Trophoblast cell (in vitro differentiated cells and primary cell): ENCODE results near the gene COL5A1.

Experiments used
- DNase-seq, 2 donors: peaks; one replicate each; pipeline ENCODE4 v3.0.0-alpha.2; 2016
- H2AFZ ChIP-seq: 2 replicates; pipeline ENCODE4 v1.6.1; 2013; ENCODE audit warnings: low read length, moderate library complexity, mild to moderate bottlenecking; ENCODE audit not compliant: insufficient read depth, poor library complexity
- H2AK5ac ChIP-seq: 2 replicates; pipeline ENCODE4 v1.6.1; 2013; ENCODE audit warnings: mild to moderate bottlenecking, low read length
- H2BK120ac ChIP-seq: 2 replicates; pipeline ENCODE4 v1.6.1; 2013; ENCODE audit warnings: low read length, mild to moderate bottlenecking, moderate library complexity; ENCODE audit not compliant: insufficient read depth, poor library complexity
- H2BK12ac ChIP-seq: 2 replicates; pipeline ENCODE4 v1.6.1; 2013; ENCODE audit warnings: mild to moderate bottlenecking, low read length, moderate library complexity
- H2BK5ac ChIP-seq: 2 replicates; pipeline ENCODE4 v1.6.1; 2013; ENCODE audit warnings: low read length, low read depth, moderate library complexity, mild to moderate bottlenecking; ENCODE audit not compliant: poor library complexity
- H3K14ac ChIP-seq: 2 replicates; pipeline ENCODE4 v1.6.1; 2013; ENCODE audit warnings: mild to moderate bottlenecking, low read length
- H3K18ac ChIP-seq: 2 replicates; pipeline ENCODE4 v1.6.1; 2013; ENCODE audit warnings: mild to moderate bottlenecking, low read length
- H3K23ac ChIP-seq: 2 replicates; pipeline ENCODE4 v1.6.1; 2013; ENCODE audit warnings: low read length
- H3K27ac ChIP-seq: 2 replicates; pipeline ENCODE4 v1.5.1; 2013; ENCODE audit warnings: low read depth, mild to moderate bottlenecking, inconsistent platforms, low read length, moderate library complexity
- H3K27me3 ChIP-seq: 2 replicates; pipeline ENCODE4 v1.6.1; 2013; ENCODE audit warnings: inconsistent platforms, mild to moderate bottlenecking, low read length, moderate library complexity; ENCODE audit not compliant: insufficient read depth
- H3K36me3 ChIP-seq, 2 experiments: 1 replicate in 1 of 2; 2 replicates in 1 of 2; pipeline ENCODE4 v1.6.1; 2013; ENCODE audit warnings: low read length in 2 of 2, mild to moderate bottlenecking in 2 of 2, moderate library complexity in 1 of 2; ENCODE audit not compliant: insufficient read depth in 2 of 2, control insufficient read depth in 1 of 2
- H3K4ac ChIP-seq: 2 replicates; pipeline ENCODE4 v1.6.1; 2013; ENCODE audit warnings: low read depth, mild to moderate bottlenecking, low read length, moderate library complexity
- H3K4me1 ChIP-seq, 2 experiments: 1 replicate in 1 of 2; 2 replicates in 1 of 2; pipeline ENCODE4 v1.6.1; 2013; ENCODE audit warnings: low read length in 2 of 2, mild to moderate bottlenecking in 2 of 2, moderate library complexity in 1 of 2; ENCODE audit not compliant: insufficient read depth in 2 of 2, control insufficient read depth in 1 of 2
- H3K4me2 ChIP-seq: 2 replicates; pipeline ENCODE4 v1.6.1; 2013; ENCODE audit warnings: inconsistent platforms, mild to moderate bottlenecking, low read length, moderate library complexity
- H3K4me3 ChIP-seq: 2 replicates; pipeline ENCODE4 v1.5.1; 2013; ENCODE audit warnings: mild to moderate bottlenecking, low read depth, low read length, inconsistent platforms
- H3K79me1 ChIP-seq: one replicate; pipeline ENCODE4 v1.6.1; 2013; ENCODE audit warnings: low read length
- H3K79me2 ChIP-seq: 2 replicates; pipeline ENCODE4 v1.6.1; 2013; ENCODE audit warnings: low read length, mild to moderate bottlenecking; ENCODE audit not compliant: control insufficient read depth, insufficient read depth, poor library complexity
- H3K9ac ChIP-seq: 2 replicates; pipeline ENCODE4 v1.6.1; 2013; ENCODE audit warnings: mild to moderate bottlenecking, low read length
- H3K9me3 ChIP-seq: 2 replicates; pipeline ENCODE4 v1.6.1; 2013; ENCODE audit warnings: low read depth, mild to moderate bottlenecking, control low read depth, inconsistent platforms, low read length; ENCODE audit not compliant: insufficient read depth
- H4K12ac ChIP-seq: 2 replicates; pipeline ENCODE4 v1.6.1; 2013; ENCODE audit warnings: low read depth, mild to moderate bottlenecking, low read length, moderate library complexity
- H4K8ac ChIP-seq: 2 replicates; pipeline ENCODE4 v1.6.1; 2013; ENCODE audit warnings: low read depth, mild to moderate bottlenecking, low read length, moderate library complexity
- H4K91ac ChIP-seq: one replicate; pipeline ENCODE4 v1.6.1; 2013; ENCODE audit warnings: low read depth, mild to moderate bottlenecking, low read length, moderate library complexity
- WGBS: extraction: QIAGEN DNeasy Blood & Tissue Kit; methylation state at CpG from one replicate; pipeline ENCODE4 v1.1.7; 2013; ENCODE audit warnings: missing lambda C conversion rate; ENCODE audit not compliant: insufficient read length, insufficient coverage; ENCODE audit errors: extremely low coverage; 5-methylcytosine and 5-hydroxymethylcytosine counted together

COL5A1 gene

GRCh38 chr9:134648701-134649530, 7.3 kb downstream of the COL5A1 start:
- H2AK5ac ChIP-seq, result no peak overlapping the region
- H3K9ac ChIP-seq, result no peak overlapping the region
- peaks cover 3% of the 10 kb centered on the region for H3K9me3 ChIP-seq
- peak in 1 of 2 donors; percentile 60 for DNase-seq
- H4K12ac ChIP-seq, result no peak overlapping the region
- no peaks in the 10 kb centered on the region for H3K79me1 ChIP-seq
- WGBS, result no CpG with 5 or more reads among the region's 20 CpGs
- H3K18ac ChIP-seq, result peak overlapping the region; percentile 12
- peak overlapping the region; percentile 57 for H3K4ac ChIP-seq
- peaks cover 57 to 75% of the 10 kb centered on the region in 2 experiments for H3K36me3 ChIP-seq
- H2AFZ ChIP-seq, result no peak overlapping the region
- no peak overlapping the region for H3K23ac ChIP-seq
- H3K79me2 ChIP-seq, result peaks cover 34% of the 10 kb centered on the region
- H3K27me3 ChIP-seq, result no peaks in the 10 kb centered on the region
- H2BK120ac ChIP-seq, result no peak overlapping the region
- H2BK5ac ChIP-seq, result no peak overlapping the region
- no peak overlapping the region for H3K27ac ChIP-seq
- no peak overlapping the region for H3K4me3 ChIP-seq
- H4K8ac ChIP-seq, result no peak overlapping the region
- H4K91ac ChIP-seq, result no peak overlapping the region
- H3K4me2 ChIP-seq, result no peak overlapping the region
- no peak overlapping the region for H2BK12ac ChIP-seq
- no peak overlapping the region for H3K14ac ChIP-seq
- H3K4me1 ChIP-seq, result peaks cover 18 to 44% of the 10 kb centered on the region in 2 experiments

GRCh38 chr9:134650431-134651190, 9.0 kb downstream of the COL5A1 start:
- Histone ChIP-seq H4K91ac (no peak overlapping the region), H4K8ac (no peak overlapping the region), H4K12ac (no peak overlapping the region), H3K27me3 (no peaks in the 10 kb centered on the region), H3K36me3 (peaks cover 51 to 73% of the 10 kb centered on the region in 2 experiments), H3K23ac (no peak overlapping the region), H2AFZ (no peak overlapping the region), H3K4me3 (peak overlapping the region; percentile 6), H3K9ac (no peak overlapping the region), H2BK12ac (no peak overlapping the region), H3K27ac (no peak overlapping the region), H2BK5ac (no peak overlapping the region), H3K4ac (peak overlapping the region; percentile 19), H3K9me3 (peaks cover 2% of the 10 kb centered on the region), H3K4me1 (peaks cover 10 to 43% of the 10 kb centered on the region in 2 experiments), H2AK5ac (no peak overlapping the region), H3K4me2 (no peak overlapping the region), H3K18ac (no peak overlapping the region), H3K79me1 (no peaks in the 10 kb centered on the region), H2BK120ac (no peak overlapping the region), H3K79me2 (peaks cover 30% of the 10 kb centered on the region), H3K14ac (no peak overlapping the region)
- DNase-seq, result no peak
- no CpG with 5 or more reads among the region's 26 CpGs for WGBS

- H3K14ac ChIP-seq, result no peak overlapping the region
- no peaks in the 10 kb centered on the region for H3K27me3 ChIP-seq
- H3K79me1 ChIP-seq, result no peaks in the 10 kb centered on the region
- peaks cover 10 to 36% of the 10 kb centered on the region in 2 experiments for H3K4me1 ChIP-seq
- H3K4ac ChIP-seq, result peak overlapping the region; percentile 55
- H3K4me2 ChIP-seq, result no peak overlapping the region
- H4K8ac ChIP-seq, result no peak overlapping the region
- H3K27ac ChIP-seq, result no peak overlapping the region
- H4K12ac ChIP-seq, result no peak overlapping the region
- H3K79me2 ChIP-seq, result peaks cover 25% of the 10 kb centered on the region
- H2AK5ac ChIP-seq, result no peak overlapping the region
- H3K4me3 ChIP-seq, result no peak overlapping the region
- H3K9ac ChIP-seq, result no peak overlapping the region
- no peak overlapping the region for H2BK12ac ChIP-seq
- peaks cover 2% of the 10 kb centered on the region for H3K9me3 ChIP-seq
- no peak overlapping the region for H4K91ac ChIP-seq
- peaks cover 45 to 68% of the 10 kb centered on the region in 2 experiments for H3K36me3 ChIP-seq
- no peak overlapping the region for H3K23ac ChIP-seq
- no peak overlapping the region for H2AFZ ChIP-seq
- H2BK120ac ChIP-seq, result no peak overlapping the region
- no CpG with 5 or more reads among the region's 10 CpGs for WGBS
- H3K18ac ChIP-seq, result no peak overlapping the region
- DNase-seq, result no peak
- no peak overlapping the region for H2BK5ac ChIP-seq
These were observed 9.8 kb downstream of the COL5A1 start for GRCh38 chr9:134651226-134651905.
